Hematopoietic multipotent progenitor cell treated with erythropoietin and hydrocortisone succinate and interleukin-3 and kit ligand, for 8 days (in vitro differentiated cells): Measurements from ENCODE around the gene C1QBP.

Experiments used
- DNase-seq: peaks from one replicate; pipeline ENCODE4 v3.0.0-alpha.2; 2015

Gene C1QBP

GRCh38 chr17:5438716-5439445, at the start of gene C1QBP:
Gene C1QBP (minus strand): TSS chr17:5439155. CDS start chr17:5439073, 82 bp downstream.
- DNase-seq, result peak; percentile 93

DNA sequence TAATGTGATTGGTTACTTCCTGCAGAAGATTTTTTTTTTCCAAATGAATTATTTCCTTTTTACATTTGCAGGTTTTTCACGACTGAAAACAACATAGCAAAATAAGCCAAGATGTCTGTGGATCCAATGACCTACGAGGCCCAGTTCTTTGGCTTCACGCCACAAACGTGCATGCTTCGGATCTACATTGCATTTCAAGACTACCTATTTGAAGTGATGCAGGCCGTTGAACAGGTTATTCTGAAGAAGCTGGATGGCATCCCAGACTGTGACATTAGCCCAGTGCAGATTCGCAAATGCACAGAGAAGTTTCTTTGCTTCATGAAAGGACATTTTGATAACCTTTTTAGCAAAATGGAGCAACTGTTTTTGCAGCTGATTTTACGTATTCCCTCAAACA, 49.8 kb upstream of the C1QBP start:
- DNase-seq, result no peak

DNA sequence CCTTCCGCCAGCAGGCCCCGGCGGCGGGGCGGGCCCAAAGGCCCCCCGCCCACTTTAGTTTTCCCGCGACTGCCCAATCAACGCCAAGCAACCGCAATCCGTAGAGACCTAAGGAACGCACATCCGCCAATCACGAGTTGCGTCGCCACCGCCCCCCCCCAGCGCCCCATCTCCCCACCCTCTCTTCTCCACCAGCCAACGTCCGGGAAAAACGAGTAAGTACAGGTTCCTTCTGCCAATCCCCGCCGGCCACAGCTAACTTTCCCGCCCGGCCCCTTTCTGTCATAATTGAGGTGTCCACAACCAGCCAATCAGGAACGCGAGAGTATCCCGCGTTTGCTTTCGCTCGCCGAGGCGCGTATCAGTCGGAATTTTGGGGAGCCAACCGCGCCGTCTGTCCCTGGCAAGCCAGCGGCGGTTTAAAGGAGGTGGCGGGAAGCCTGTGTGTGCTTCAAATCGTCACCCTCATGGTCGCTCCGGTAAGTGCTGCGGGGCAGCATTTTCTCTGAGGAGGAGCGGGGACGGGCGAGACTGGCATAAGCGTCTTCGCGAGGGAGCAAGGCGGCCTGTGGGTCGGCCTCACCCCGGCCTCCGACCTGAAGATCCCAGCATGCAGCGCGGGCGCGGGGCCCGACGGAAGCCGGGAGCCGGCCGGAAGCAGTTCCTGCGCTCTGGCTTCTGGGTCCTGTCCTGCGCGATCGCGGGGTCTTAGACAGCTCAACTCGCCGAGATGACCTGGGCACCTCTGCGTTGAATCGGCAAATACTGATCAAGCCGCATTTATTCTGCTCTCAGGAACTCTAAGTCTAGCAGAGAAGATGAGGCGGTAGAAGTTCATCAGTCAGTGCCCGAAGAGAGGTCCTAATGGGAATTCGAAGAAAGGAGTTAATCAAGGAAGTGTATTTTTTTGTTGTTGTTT, 47.5 kb upstream of the C1QBP start, which contains the start of gene MIS12:
MIS12 (plus strand) TSS at position 361 of the 919 bp plus-strand sequence. CDS start 2,297 bp downstream, outside the sequence.
- DNase-seq, result peak; percentile 99

GRCh38 chr17:5485270-5486205, 46.6 kb upstream of the C1QBP start, which contains the start of gene DERL2:
Gene DERL2 (minus strand): TSS chr17:5486178. CDS start chr17:5486161, 17 bp downstream.
- peak; percentile 57 for DNase-seq

- no peak for DNase-seq
These were observed 42.5 kb upstream of the C1QBP start for GRCh38 chr17:5481451-5481850.

- no peak for DNase-seq
These were observed 42.0 kb upstream of the C1QBP start for GRCh38 chr17:5480962-5481361.

DNA sequence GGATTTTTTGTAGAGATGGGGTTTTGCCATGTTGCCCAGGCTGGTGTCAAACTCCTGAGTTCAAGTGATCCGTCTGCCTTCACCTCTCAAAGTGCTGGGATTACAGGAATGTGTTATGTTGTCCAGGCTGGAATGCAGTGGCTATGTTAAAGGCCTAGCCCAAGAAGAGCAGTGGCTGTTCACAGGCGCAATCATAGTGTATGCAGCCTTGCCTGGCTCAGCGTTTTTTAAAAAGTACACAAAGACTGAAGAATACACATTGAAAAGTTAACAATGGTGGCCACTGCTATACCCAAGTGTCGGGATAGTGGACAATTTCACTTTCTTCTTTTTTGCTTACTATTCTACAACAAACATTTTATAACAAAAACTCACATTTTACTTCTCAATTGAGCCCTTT, 40.0 kb upstream of the C1QBP start:
- no peak for DNase-seq

DNA sequence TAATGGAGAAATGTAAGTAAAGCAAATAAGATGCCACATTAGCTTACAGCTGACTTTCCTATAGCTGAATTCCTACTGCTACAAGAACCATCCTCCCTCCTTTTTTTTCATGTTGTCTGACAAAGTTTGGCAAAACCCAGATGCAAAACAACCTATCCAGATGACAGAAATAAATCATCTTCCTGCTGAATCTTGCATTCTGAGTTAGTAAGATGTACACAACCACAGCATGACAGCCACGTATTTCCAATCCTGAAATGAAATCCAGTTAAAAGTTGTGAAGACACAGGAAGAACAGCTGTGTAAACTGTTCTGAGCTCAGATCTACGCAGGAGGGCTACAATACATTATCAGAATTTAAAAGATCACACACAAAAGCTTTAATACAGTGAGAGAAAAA, 35.0 kb upstream of the C1QBP start:
- DNase-seq, result no peak

DNA sequence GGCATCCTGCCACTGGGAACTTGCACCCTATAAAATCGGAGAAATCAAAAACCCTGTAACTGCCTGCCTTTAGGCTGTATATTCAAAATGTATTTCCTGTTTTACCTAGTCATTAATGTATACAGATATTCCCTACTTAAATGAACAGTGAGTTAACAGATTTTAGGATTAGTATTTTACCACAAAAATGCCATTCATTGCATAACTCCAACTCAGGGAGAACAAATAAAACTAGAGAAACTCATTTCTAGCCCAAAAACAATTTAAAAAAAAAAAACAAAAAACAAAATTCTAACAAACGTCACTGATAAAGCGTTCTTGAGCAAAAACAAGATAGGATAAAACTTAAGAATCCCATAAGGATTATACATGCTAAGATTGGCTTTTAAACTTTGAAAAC, 33.6 kb upstream of the C1QBP start:
- no peak for DNase-seq

DNA sequence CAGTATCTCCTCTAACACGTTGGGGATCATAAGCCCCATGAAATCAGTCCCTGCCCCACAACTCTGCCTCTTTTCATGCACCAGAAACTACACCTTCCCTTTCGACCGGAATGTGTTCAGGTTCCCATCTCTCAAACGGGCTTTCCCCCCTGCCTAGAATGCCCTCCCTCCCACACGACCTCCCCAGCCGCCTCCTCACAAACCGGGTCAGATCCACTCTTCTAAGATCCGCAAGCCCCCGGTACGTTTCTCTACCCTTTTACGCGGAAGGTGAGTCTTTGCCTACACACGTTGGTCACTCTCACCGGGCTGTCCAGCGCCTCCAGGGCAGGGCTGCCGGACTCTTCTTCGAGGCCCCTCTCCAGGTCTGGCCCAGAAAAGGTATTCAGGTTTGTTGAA, 29.1 kb upstream of the C1QBP start:
- DNase-seq, result peak; percentile 23

DNA sequence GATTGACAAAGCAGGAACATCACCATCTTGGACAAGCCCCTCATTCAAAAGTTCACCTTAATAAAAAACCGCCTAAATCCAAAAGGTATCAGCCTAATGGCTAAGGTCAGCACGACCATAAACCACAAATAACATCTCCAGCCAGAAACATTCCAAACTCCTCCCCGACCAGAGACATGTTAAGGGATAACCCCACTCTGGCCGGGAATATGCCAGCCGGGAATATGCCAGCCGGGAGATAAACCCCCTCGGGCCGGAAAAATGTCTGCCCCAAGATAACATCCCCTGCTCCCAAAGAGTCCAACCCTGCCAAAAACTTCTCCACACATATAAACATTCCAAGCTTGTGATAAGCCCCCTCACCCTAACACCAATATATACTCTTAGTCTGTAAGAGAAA, 28.5 kb upstream of the C1QBP start:
- DNase-seq, result no peak

DNA sequence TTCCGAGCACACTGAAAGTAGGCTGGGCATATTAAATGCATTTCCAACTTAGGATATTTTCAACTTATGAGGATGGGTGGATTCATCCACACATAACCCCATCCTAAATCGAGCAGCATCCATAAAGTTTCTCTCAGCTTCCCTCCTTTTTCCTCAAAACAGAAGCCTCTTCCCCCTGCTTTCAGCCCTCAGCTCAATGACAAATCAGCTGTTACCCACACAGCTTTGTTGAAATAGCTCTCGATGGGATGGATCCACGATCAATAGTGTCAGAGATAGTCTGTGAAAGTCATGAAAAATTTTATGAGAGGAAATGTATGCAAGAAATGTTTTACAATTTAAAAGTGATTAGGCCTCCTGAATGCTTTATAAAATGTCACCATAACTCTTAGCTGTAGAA, 27.3 kb upstream of the C1QBP start:
- DNase-seq, result no peak

DNA sequence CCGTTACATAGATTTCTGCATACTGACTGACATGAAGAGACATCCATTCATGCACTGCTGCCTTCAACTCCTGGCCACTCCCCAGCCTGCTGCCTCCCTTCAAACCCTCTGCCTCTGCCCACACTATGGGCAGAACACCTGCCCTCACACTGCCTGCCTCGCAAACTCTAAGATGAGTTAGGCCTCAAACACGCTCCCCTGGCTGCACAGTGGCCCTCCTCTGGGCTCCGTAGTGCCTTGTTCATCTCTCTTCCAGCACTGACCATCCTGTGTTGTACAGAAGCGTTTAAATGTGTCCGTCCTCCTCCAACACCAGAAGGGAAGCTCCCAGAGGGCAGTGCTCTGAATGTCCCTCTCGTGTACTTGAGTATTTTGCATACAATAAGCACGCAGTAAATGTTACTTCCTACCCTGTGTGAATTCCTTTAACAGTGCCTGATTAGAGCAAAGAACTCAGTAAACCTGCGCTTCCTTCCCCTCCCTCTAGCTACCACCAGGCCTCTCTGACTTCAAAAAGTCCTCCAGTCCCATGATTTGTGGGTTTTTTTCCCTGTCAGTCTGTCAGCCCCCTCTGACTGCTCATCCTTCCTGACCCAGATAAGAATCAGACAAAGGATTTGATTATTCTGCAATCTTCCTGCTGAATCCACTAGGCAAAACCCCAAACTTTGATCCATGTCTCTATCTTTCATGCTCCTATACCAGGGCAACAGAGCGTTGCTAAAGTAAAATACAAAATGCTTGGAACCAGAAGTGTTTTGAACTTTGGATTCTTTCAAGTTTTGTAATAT, 26.0 kb upstream of the C1QBP start:
- DNase-seq, result no peak

DNA sequence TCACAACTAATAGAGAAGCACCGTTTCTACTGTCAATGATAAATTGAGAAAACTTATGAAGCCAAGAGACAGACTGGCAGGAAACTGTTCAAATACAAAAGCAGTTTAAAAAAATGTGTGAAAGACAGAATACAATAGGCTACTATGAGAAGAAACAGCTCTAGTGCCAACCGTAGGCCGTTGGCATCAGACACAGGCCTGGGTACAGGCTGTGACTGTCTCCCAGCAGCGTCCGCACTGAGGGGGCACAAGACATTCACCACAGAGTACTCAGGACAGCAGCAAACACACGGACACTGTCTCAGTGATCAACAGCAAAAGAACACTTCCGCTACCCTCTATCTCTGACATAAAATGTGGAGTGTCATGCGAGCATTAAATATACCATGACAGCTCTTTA, 7.8 kb upstream of the C1QBP start:
- DNase-seq, result no peak

- no peak for DNase-seq
These were observed 5.3 kb upstream of the C1QBP start for GRCh38 chr17:5444209-5444608.

DNA sequence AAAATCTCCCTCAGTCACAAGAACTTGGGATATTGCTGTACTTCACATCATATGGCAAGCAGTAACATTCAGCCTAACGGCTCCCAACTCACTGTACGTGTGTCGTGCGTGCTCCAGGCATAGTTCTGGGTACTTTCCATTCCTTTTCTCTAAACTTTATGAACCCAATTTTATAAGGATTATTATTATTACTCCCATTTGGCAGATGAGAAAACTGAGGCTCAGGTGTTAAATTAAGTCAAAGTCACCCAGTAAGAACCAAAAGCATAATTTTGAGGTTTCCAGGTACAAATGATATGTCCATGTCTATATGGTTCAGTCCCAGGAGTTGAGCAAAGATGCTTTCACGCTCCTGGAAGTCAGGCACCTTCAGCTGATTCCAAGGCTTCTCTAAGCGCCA, 4.8 kb upstream of the C1QBP start:
- DNase-seq, result no peak

DNA sequence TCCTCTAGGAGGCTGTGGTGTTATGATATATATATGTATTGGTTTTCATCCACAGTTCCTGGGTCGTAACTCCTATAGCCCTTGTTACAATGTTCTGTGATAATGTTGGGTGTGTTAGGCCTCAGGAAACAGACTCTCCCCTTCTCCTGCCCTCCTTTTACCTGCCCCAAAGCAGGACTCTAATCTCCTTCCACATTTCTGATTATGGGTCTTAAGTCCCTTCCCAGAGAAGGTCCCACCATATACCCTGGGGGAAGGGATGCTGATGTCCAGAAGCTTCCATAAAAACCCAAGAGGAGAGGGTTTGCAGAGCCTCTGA, 450 bp upstream of the C1QBP start:
- no peak for DNase-seq

DNA sequence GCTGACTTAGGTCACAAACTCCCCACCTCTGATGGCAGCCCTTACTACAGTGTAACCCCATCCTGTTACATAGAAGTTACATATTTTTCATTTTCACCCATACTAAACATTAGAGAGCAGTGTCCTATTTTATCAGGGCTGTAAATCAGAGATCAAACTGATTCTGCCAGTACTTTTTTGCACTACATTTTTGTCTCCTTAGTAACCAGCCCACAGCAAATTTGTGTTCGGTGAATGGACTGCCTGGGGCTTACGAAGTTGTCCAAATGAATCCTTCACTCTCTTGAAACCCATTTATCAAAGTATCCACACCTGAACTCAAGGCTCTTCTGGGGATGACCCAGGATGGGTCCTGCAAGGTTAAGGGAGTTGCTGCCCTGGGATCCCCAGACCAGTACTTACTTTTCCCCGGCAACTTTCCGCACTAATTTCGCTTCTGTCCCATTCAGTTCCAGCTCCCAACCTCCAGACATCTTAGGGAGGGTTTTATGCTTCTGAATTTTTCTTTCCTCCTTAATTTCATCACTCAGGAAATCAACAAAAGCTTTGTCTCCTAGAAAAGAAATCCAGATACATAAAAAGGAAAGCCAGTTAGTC, 1.1 kb downstream of the C1QBP start:
- no peak for DNase-seq

- DNase-seq, result peak; percentile 30
These were observed 3.1 kb downstream of the C1QBP start for GRCh38 chr17:5435781-5436315.

- peak; percentile 33 for DNase-seq
These were observed 4.0 kb downstream of the C1QBP start for GRCh38 chr17:5434984-5435383.

DNA sequence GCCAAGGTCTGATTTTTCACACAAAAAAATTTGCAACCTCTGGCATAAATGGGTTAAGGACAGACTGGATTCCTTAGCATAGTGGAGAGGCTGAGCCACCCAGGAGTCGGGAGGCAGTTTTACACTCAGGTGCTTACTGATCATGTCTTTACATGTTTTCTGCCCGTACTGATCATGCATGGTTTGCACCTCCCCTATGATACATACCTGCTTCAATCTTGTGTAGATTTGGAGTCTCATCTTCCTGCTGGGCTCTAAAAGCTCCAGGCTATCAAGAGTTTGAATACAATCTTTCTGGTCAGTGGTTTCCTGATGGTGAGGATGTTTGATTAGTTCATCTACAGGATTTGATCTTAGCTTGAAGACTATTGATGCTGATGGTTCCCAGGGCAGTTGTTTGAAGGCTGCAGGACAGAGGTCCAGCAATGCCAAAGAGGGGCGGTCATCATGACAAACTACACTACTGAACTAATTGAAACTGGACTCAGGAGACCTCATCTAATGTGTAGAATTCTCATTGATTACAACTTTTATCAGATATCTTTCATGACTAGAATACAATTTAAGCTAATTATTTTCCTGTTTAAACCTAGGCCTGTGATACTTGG, 6.9 kb downstream of the C1QBP start:
- no peak for DNase-seq
